Measurements from ENCODE around the gene SLC7A6.

GRCh38 chr16:68264128-68265077 lies at the start of gene SLC7A6:
- TF ChIP-seq POLR2A (IDR thresholded peaks at IDR 0.05; ENCODE audit: low read length), result peak; percentile 66
- TF ChIP-seq GATA1 (IDR thresholded peaks at IDR 0.05; ENCODE audit: low read depth, low read length), result no peak

All from erythroblast (primary cell).